ENCODE data around the gene SNX13. TPM values are rescaled to one million over a fixed set of nuclear protein-coding genes. Genes with fewer than 3 reads are reported as not detected.

Gene SNX13
- total and polyA plus RNA-seq, 2 donors (not counting 1 experiment from before 2014, with no cell fraction given) = 6.5 to 58.1 TPM

DNA sequence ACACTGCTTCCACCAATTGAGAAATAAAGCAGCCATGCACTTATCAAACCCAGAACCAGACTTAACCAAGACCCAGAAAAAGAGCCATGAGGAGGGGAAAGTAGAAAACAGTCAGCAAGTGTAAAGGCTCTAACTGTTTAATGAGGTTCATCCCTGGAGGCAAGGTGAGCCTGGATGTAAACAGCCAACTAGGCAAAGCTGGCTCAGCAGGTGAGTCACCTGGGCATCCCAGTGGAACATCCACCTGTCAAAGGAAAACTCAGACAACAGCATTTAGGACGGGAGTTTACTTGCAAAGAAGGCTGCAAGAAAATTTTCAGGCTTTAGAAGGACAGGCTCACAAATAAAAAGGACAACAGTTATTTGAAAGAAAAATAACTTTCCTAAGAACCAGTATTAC, 153.0 kb downstream of the SNX13 start:
- no peak overlapping the region for H2AFZ ChIP-seq (ENCODE audit: insufficient read depth, low read depth, low read length, poor library complexity, severe bottlenecking)
- ChIA-PET POLR2A (no interaction called here), CTCF (interaction anchor here (1.5 kb wide), 1 partner anchor 17 kb away, joined by 5 read pairs; no protein-coding TSS in a partner anchor)
- H4K20me1 ChIP-seq (ENCODE audit: control insufficient read depth, insufficient read depth, low read length, poor library complexity, severe bottlenecking) = no peaks in the 10 kb centered on the region
- DNase-seq = no peak
- no peak overlapping the region for H3K4me3 ChIP-seq (ENCODE audit: control extremely low read depth in 1 of 5, extremely low read depth in 1 of 5, insufficient read depth in 1 of 5, low read depth in 2 of 5, low read length in 4 of 5)
- H3K36me3 ChIP-seq (replicated peaks in 1 of 2; ENCODE audit: control extremely low read depth in 1 of 2, control insufficient read depth in 1 of 2, extremely low read depth in 1 of 2, insufficient read depth in 2 of 2, low read length in 1 of 2) = peaks cover 0 to 4% of the 10 kb centered on the region in 2 experiments
- no peaks in the 10 kb centered on the region for H3K4me1 Mint-ChIP-seq
- H3K9me3 ChIP-seq (ENCODE audit: control extremely low read depth in 1 of 3, control insufficient read depth in 2 of 3, insufficient read depth in 1 of 3, low read length in 2 of 3) = no peaks in the 10 kb centered on the region
- no peaks in the 10 kb centered on the region for H3K27me3 Mint-ChIP-seq
- TF ChIP-seq CTCF (IDR thresholded peaks at IDR 0.05) = no peak
- TF ChIP-seq EZH2 (IDR thresholded peaks at IDR 0.05; ENCODE audit: borderline replicate concordance, insufficient read depth, low read depth, low read length, poor library complexity, severe bottlenecking) = no peak
- no peak overlapping the region for H3K9ac ChIP-seq (ENCODE audit: low read length)
- WGBS (ENCODE audit: insufficient coverage) = no CpG with 5 or more reads among the region's 1 CpG
- ATAC-seq (ENCODE audit: low read depth) = no peak
- no peak overlapping the region for H3K27ac Mint-ChIP-seq
- H3K9me3 Mint-ChIP-seq (ENCODE audit: insufficient read depth) = no peaks in the 10 kb centered on the region
- no peak overlapping the region for H3K4me2 ChIP-seq (replicated peaks; ENCODE audit: low read depth, low read length, poor library complexity, severe bottlenecking)
- no peaks in the 10 kb centered on the region for H3K79me2 ChIP-seq (ENCODE audit: control insufficient read depth, insufficient read depth, low read length)
- no peak overlapping the region for H3K27ac ChIP-seq (ENCODE audit: low read length in 2 of 2)
- no peaks in the 10 kb centered on the region for H3K4me1 ChIP-seq (ENCODE audit: control insufficient read depth in 2 of 2, insufficient read depth in 2 of 2, low read length in 2 of 2)
- intact Hi-C loops (cut with micrococcal nuclease) = no loop called here
- no peaks in the 10 kb centered on the region for H3K27me3 ChIP-seq (replicated peaks in 1 of 4; ENCODE audit: control extremely low read depth in 1 of 4, control insufficient read depth in 3 of 4, insufficient read depth in 4 of 4, low read length in 3 of 4)
- H3K4me3 Mint-ChIP-seq = no peak overlapping the region

GRCh38 chr7:17786314-17786852, 153.9 kb downstream of the SNX13 start:
- no peaks in the 10 kb centered on the region for H3K4me1 ChIP-seq (ENCODE audit: control insufficient read depth in 2 of 2, insufficient read depth in 2 of 2, low read length in 2 of 2)
- 69% methylated on average over 2 of the region's 6 CpGs for WGBS (ENCODE audit: insufficient coverage)
- intact Hi-C loops (cut with micrococcal nuclease) = no loop called here
- H3K4me3 Mint-ChIP-seq = no peak overlapping the region
- no peak overlapping the region for H3K4me2 ChIP-seq (replicated peaks; ENCODE audit: low read depth, low read length, poor library complexity, severe bottlenecking)
- H3K9me3 ChIP-seq (ENCODE audit: control extremely low read depth in 1 of 3, control insufficient read depth in 2 of 3, insufficient read depth in 1 of 3, low read length in 2 of 3) = no peaks in the 10 kb centered on the region
- H3K27ac ChIP-seq (ENCODE audit: low read length in 2 of 2) = no peak overlapping the region
- H3K4me1 Mint-ChIP-seq = no peaks in the 10 kb centered on the region
- H3K27me3 Mint-ChIP-seq = no peaks in the 10 kb centered on the region
- H3K27ac Mint-ChIP-seq = no peak overlapping the region
- ChIA-PET CTCF (no interaction called here), POLR2A (no interaction called here)
- peaks cover 0 to 3% of the 10 kb centered on the region in 2 experiments for H3K36me3 ChIP-seq (replicated peaks in 1 of 2; ENCODE audit: control extremely low read depth in 1 of 2, control insufficient read depth in 1 of 2, extremely low read depth in 1 of 2, insufficient read depth in 2 of 2, low read length in 1 of 2)
- ATAC-seq (ENCODE audit: low read depth) (no peak), DNase-seq (no peak)
- H3K79me2 ChIP-seq (ENCODE audit: control insufficient read depth, insufficient read depth, low read length) = no peaks in the 10 kb centered on the region
- H2AFZ ChIP-seq (ENCODE audit: insufficient read depth, low read depth, low read length, poor library complexity, severe bottlenecking) = no peak overlapping the region
- H3K27me3 ChIP-seq (replicated peaks in 1 of 4; ENCODE audit: control extremely low read depth in 1 of 4, control insufficient read depth in 3 of 4, insufficient read depth in 4 of 4, low read length in 3 of 4) = no peaks in the 10 kb centered on the region
- no peaks in the 10 kb centered on the region for H4K20me1 ChIP-seq (ENCODE audit: control insufficient read depth, insufficient read depth, low read length, poor library complexity, severe bottlenecking)
- no peak for TF ChIP-seq CTCF (IDR thresholded peaks at IDR 0.05)
- TF ChIP-seq EZH2 (IDR thresholded peaks at IDR 0.05; ENCODE audit: borderline replicate concordance, insufficient read depth, low read depth, low read length, poor library complexity, severe bottlenecking) = no peak
- H3K9ac ChIP-seq (ENCODE audit: low read length) = no peak overlapping the region
- H3K9me3 Mint-ChIP-seq (ENCODE audit: insufficient read depth) = no peaks in the 10 kb centered on the region
- H3K4me3 ChIP-seq (ENCODE audit: control extremely low read depth in 1 of 5, extremely low read depth in 1 of 5, insufficient read depth in 1 of 5, low read depth in 2 of 5, low read length in 4 of 5) = no peak overlapping the region
